Measurements from ENCODE around the gene RPL29. TPM values are rescaled to one million over a fixed set of nuclear protein-coding genes. Genes with fewer than 3 reads are reported as not detected.

The RPL29 gene
- total RNA-seq, 4 donors from 2014 or later = 1,191 to 2,826 (median 1,725) TPM

GRCh38 chr3:51988286-51989146 lies 7.2 kb downstream of the RPL29 start:
- Histone ChIP-seq H3K4me1 (peaks cover 12 to 51% (median 16%) of the 10 kb centered on the region in 3 donors), H3K4me3 (no peak overlapping the region), H3K27me3 (no peaks in the 10 kb centered on the region), H3K9me3 (no peaks in the 10 kb centered on the region), H3K36me3 (peaks cover 8 to 25% (median 13%) of the 10 kb centered on the region in 3 donors), H3K27ac (no peak overlapping the region)
- no peak for TF ChIP-seq CTCF (IDR thresholded peaks at IDR 0.05)
- no peak for TF ChIP-seq POLR2A (IDR thresholded peaks at IDR 0.05)
- WGBS, 2 donors = 74 to 80% methylated on average over 9 to 15 of the region's 15 CpGs
- intact Hi-C loops (cut with DNase I) = no loop called here
- no peak for DNase-seq

GRCh38 chr3:51987568-51987967 lies 8.1 kb downstream of the RPL29 start:
- 86 to 89% methylated on average over 7 of the region's 7 CpGs for WGBS, 2 donors
- H3K27ac ChIP-seq = no peak overlapping the region

GRCh38 chr3:51986010-51986947 lies 9.4 kb downstream of the RPL29 start:
- H3K36me3 ChIP-seq = peaks cover 0 to 3% (median 1%) of the 10 kb centered on the region in 3 donors
- TF ChIP-seq CTCF (IDR thresholded peaks at IDR 0.05) = no peak
- TF ChIP-seq POLR2A (IDR thresholded peaks at IDR 0.05) = no peak
- intact Hi-C loops (cut with DNase I) = no loop called here
- 70 to 71% methylated on average over 5 of the region's 12 CpGs for WGBS, 2 donors
- no peak for DNase-seq
- H3K9me3 ChIP-seq = no peaks in the 10 kb centered on the region
- no peak overlapping the region for H3K27ac ChIP-seq
- H3K4me1 ChIP-seq = peaks cover 17 to 53% (median 24%) of the 10 kb centered on the region in 3 donors
- H3K4me3 ChIP-seq = no peak overlapping the region
- no peaks in the 10 kb centered on the region for H3K27me3 ChIP-seq

More at GRCh38 chr3:51987568-51987967, 8.1 kb downstream of the RPL29 start:
- TF ChIP-seq CTCF (IDR thresholded peaks at IDR 0.05) (no peak), POLR2A (IDR thresholded peaks at IDR 0.05) (no peak)
- Histone ChIP-seq H3K9me3 (no peaks in the 10 kb centered on the region), H3K4me1 (peaks cover 10 to 51% (median 20%) of the 10 kb centered on the region in 3 donors), H3K4me3 (no peak overlapping the region), H3K27me3 (no peaks in the 10 kb centered on the region), H3K36me3 (peaks cover 4 to 16% (median 5%) of the 10 kb centered on the region in 3 donors)
- intact Hi-C loops (cut with DNase I) = no loop called here
- DNase-seq = no peak

DNA sequence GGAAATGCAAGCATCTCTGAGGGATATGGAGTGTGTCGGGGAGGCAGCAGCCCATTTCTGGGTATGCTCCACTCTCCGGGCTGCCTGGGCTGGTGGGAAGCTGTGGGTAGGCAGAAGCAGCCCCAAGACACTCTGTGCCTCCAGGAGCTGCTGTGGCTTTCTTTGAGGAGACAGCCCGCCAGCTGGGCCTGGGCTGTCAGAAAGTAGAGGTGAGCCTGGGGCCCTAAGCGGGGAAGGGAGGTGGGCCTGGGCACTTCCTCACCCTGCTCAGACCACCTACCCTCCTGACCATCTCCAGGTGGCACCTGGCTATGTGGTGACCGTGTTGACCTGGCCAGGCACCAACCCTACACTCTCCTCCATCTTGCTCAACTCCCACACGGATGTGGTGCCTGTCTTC lies 10.6 kb downstream of the RPL29 start:
- no peak for DNase-seq
- peak overlapping the region in 2 of 4 donors; percentile 93 to 98 for H3K27ac ChIP-seq
- no peaks in the 10 kb centered on the region for H3K36me3 ChIP-seq
- no peak for TF ChIP-seq CTCF (IDR thresholded peaks at IDR 0.05)
- TF ChIP-seq POLR2A (IDR thresholded peaks at IDR 0.05) = no peak
- H3K27me3 ChIP-seq = no peaks in the 10 kb centered on the region
- WGBS, 2 donors = 100% methylated on average over 2 to 3 of the region's 6 CpGs
- intact Hi-C loops (cut with DNase I) = no loop called here
- H3K4me1 ChIP-seq = peaks cover 17 to 46% (median 24%) of the 10 kb centered on the region in 3 donors
- H3K9me3 ChIP-seq = no peaks in the 10 kb centered on the region
- H3K4me3 ChIP-seq = no peak overlapping the region

Measured in esophagus squamous epithelium (tissue), 5 donors.